ENCODE measurements around the gene PRKAR1B.

PRKAR1B gene

GRCh38 chr7:772005-772294 lies 44.9 kb upstream of the PRKAR1B start:
- no peaks in the 10 kb centered on the region for H3K9me3 ChIP-seq (ENCODE audit: insufficient read depth, low read length)
- H3K36me3 ChIP-seq (ENCODE audit: insufficient read depth, insufficient read length, low read length), result peaks cover 93% of the 10 kb centered on the region
- H3K27me3 ChIP-seq (ENCODE audit: insufficient read depth, insufficient read length), result no peaks in the 10 kb centered on the region
- TF ChIP-seq ZNF274 (IDR thresholded peaks at IDR 0.05; ENCODE audit: low read depth, low read length) (no peak), YY1 (IDR thresholded peaks at IDR 0.05; ENCODE audit: insufficient read depth, insufficient read length) (no peak), SUZ12 (IDR thresholded peaks at IDR 0.05; ENCODE audit: extremely low read depth, insufficient read depth, insufficient read length) (no peak)
- peaks cover 4% of the 10 kb centered on the region for H3K4me1 ChIP-seq (ENCODE audit: insufficient read depth, insufficient read length)
- no peak overlapping the region for H3K4me3 ChIP-seq (ENCODE audit: insufficient read length, low read depth)
- H3K9ac ChIP-seq (ENCODE audit: insufficient read length, low read depth), result no peak overlapping the region
- no peak for DNase-seq (ENCODE audit: low read depth, low spot score)

GRCh38 chr7:771234-772004 lies 44.3 kb upstream of the PRKAR1B start:
- TF ChIP-seq ZNF274 (IDR thresholded peaks at IDR 0.05; ENCODE audit: low read depth, low read length) (no peak), SUZ12 (IDR thresholded peaks at IDR 0.05; ENCODE audit: extremely low read depth, insufficient read depth, insufficient read length) (no peak), YY1 (IDR thresholded peaks at IDR 0.05; ENCODE audit: insufficient read depth, insufficient read length) (no peak)
- no peak for DNase-seq (ENCODE audit: low read depth, low spot score)
- Histone ChIP-seq H3K27me3 (ENCODE audit: insufficient read depth, insufficient read length) (no peaks in the 10 kb centered on the region), H3K9ac (ENCODE audit: insufficient read length, low read depth) (no peak overlapping the region), H3K4me1 (ENCODE audit: insufficient read depth, insufficient read length) (peaks cover 4% of the 10 kb centered on the region), H3K36me3 (ENCODE audit: insufficient read depth, insufficient read length, low read length) (peaks cover 91% of the 10 kb centered on the region), H3K4me3 (ENCODE audit: insufficient read length, low read depth) (no peak overlapping the region), H3K9me3 (ENCODE audit: insufficient read depth, low read length) (no peaks in the 10 kb centered on the region)

GRCh38 chr7:770741-771166 lies 43.7 kb upstream of the PRKAR1B start:
- Histone ChIP-seq H3K4me1 (ENCODE audit: insufficient read depth, insufficient read length) (peaks cover 4% of the 10 kb centered on the region), H3K9me3 (ENCODE audit: insufficient read depth, low read length) (no peaks in the 10 kb centered on the region), H3K9ac (ENCODE audit: insufficient read length, low read depth) (no peak overlapping the region), H3K4me3 (ENCODE audit: insufficient read length, low read depth) (no peak overlapping the region), H3K27me3 (ENCODE audit: insufficient read depth, insufficient read length) (no peaks in the 10 kb centered on the region), H3K36me3 (ENCODE audit: insufficient read depth, insufficient read length, low read length) (peaks cover 91% of the 10 kb centered on the region)
- no peak for DNase-seq (ENCODE audit: low read depth, low spot score)
- TF ChIP-seq SUZ12 (IDR thresholded peaks at IDR 0.05; ENCODE audit: extremely low read depth, insufficient read depth, insufficient read length), result no peak
- no peak for TF ChIP-seq YY1 (IDR thresholded peaks at IDR 0.05; ENCODE audit: insufficient read depth, insufficient read length)
- no peak for TF ChIP-seq ZNF274 (IDR thresholded peaks at IDR 0.05; ENCODE audit: low read depth, low read length)

GRCh38 chr7:770336-770735 lies 43.3 kb upstream of the PRKAR1B start:
- no peaks in the 10 kb centered on the region for H3K27me3 ChIP-seq (ENCODE audit: insufficient read depth, insufficient read length)
- DNase-seq (ENCODE audit: low read depth, low spot score), result no peak
- H3K4me1 ChIP-seq (ENCODE audit: insufficient read depth, insufficient read length), result peaks cover 4% of the 10 kb centered on the region
- peaks cover 91% of the 10 kb centered on the region for H3K36me3 ChIP-seq (ENCODE audit: insufficient read depth, insufficient read length, low read length)
- H3K9ac ChIP-seq (ENCODE audit: insufficient read length, low read depth), result no peak overlapping the region
- no peak overlapping the region for H3K4me3 ChIP-seq (ENCODE audit: insufficient read length, low read depth)
- no peaks in the 10 kb centered on the region for H3K9me3 ChIP-seq (ENCODE audit: insufficient read depth, low read length)
- TF ChIP-seq YY1 (IDR thresholded peaks at IDR 0.05; ENCODE audit: insufficient read depth, insufficient read length) (no peak), ZNF274 (IDR thresholded peaks at IDR 0.05; ENCODE audit: low read depth, low read length) (no peak), SUZ12 (IDR thresholded peaks at IDR 0.05; ENCODE audit: extremely low read depth, insufficient read depth, insufficient read length) (no peak)

GRCh38 chr7:768881-769504 lies 41.9 kb upstream of the PRKAR1B start:
- H3K9me3 ChIP-seq (ENCODE audit: insufficient read depth, low read length), result no peaks in the 10 kb centered on the region
- TF ChIP-seq SUZ12 (IDR thresholded peaks at IDR 0.05; ENCODE audit: extremely low read depth, insufficient read depth, insufficient read length) (no peak), YY1 (IDR thresholded peaks at IDR 0.05; ENCODE audit: insufficient read depth, insufficient read length) (no peak), ZNF274 (IDR thresholded peaks at IDR 0.05; ENCODE audit: low read depth, low read length) (no peak)
- H3K36me3 ChIP-seq (ENCODE audit: insufficient read depth, insufficient read length, low read length), result peaks cover 92% of the 10 kb centered on the region
- H3K27me3 ChIP-seq (ENCODE audit: insufficient read depth, insufficient read length), result no peaks in the 10 kb centered on the region
- H3K9ac ChIP-seq (ENCODE audit: insufficient read length, low read depth), result no peak overlapping the region
- H3K4me3 ChIP-seq (ENCODE audit: insufficient read length, low read depth), result no peak overlapping the region
- DNase-seq (ENCODE audit: low read depth, low spot score), result no peak
- H3K4me1 ChIP-seq (ENCODE audit: insufficient read depth, insufficient read length), result peaks cover 4% of the 10 kb centered on the region

GRCh38 chr7:767941-768731 lies 41.1 kb upstream of the PRKAR1B start:
- no peak for TF ChIP-seq ZNF274 (IDR thresholded peaks at IDR 0.05; ENCODE audit: low read depth, low read length)
- TF ChIP-seq YY1 (IDR thresholded peaks at IDR 0.05; ENCODE audit: insufficient read depth, insufficient read length), result no peak
- TF ChIP-seq SUZ12 (IDR thresholded peaks at IDR 0.05; ENCODE audit: extremely low read depth, insufficient read depth, insufficient read length), result no peak
- no peak for DNase-seq (ENCODE audit: low read depth, low spot score)

GRCh38 chr7:767580-767940 lies 40.5 kb upstream of the PRKAR1B start:
- Histone ChIP-seq H3K27me3 (ENCODE audit: insufficient read depth, insufficient read length) (no peaks in the 10 kb centered on the region), H3K9me3 (ENCODE audit: insufficient read depth, low read length) (no peaks in the 10 kb centered on the region), H3K9ac (ENCODE audit: insufficient read length, low read depth) (no peak overlapping the region), H3K4me3 (ENCODE audit: insufficient read length, low read depth) (no peak overlapping the region), H3K4me1 (ENCODE audit: insufficient read depth, insufficient read length) (peaks cover 4% of the 10 kb centered on the region), H3K36me3 (ENCODE audit: insufficient read depth, insufficient read length, low read length) (peaks cover 92% of the 10 kb centered on the region)
- TF ChIP-seq ZNF274 (IDR thresholded peaks at IDR 0.05; ENCODE audit: low read depth, low read length) (no peak), SUZ12 (IDR thresholded peaks at IDR 0.05; ENCODE audit: extremely low read depth, insufficient read depth, insufficient read length) (no peak), YY1 (IDR thresholded peaks at IDR 0.05; ENCODE audit: insufficient read depth, insufficient read length) (no peak)
- DNase-seq (ENCODE audit: low read depth, low spot score), result no peak

More at GRCh38 chr7:767941-768731, 41.1 kb upstream of the PRKAR1B start:
- H3K4me1 ChIP-seq (ENCODE audit: insufficient read depth, insufficient read length), result peaks cover 4% of the 10 kb centered on the region
- peaks cover 92% of the 10 kb centered on the region for H3K36me3 ChIP-seq (ENCODE audit: insufficient read depth, insufficient read length, low read length)
- H3K4me3 ChIP-seq (ENCODE audit: insufficient read length, low read depth), result no peak overlapping the region
- no peaks in the 10 kb centered on the region for H3K27me3 ChIP-seq (ENCODE audit: insufficient read depth, insufficient read length)
- H3K9ac ChIP-seq (ENCODE audit: insufficient read length, low read depth), result no peak overlapping the region
- H3K9me3 ChIP-seq (ENCODE audit: insufficient read depth, low read length), result no peaks in the 10 kb centered on the region

Measured in NT2/D1 (cell line).